HCT116 (cell line): ENCODE measurements around the gene PTPRR. TPM values are rescaled to one million over a fixed set of nuclear protein-coding genes. Genes with fewer than 3 reads are reported as not detected.

Source experiments
- ATAC-seq: fragments of 200-7000 bp; cut with Tn5 transposase; 2 replicates; pipeline ENCODE4 v1.9.1; 2020; ENCODE audit warnings: mild to moderate bottlenecking, moderate library complexity
- BruUV-seq: library from RNA; stranded (reverse); fragments of 400-500 nt; replicated peaks from 2 replicates; lab custom pipeline; 2021; lab: Mats Ljungman, UMichigan
- CTCF ChIA-PET: fragments of 300-600 bp; sonication (Branson Sonifier 250); formaldehyde crosslinking; loops from one replicate; lab custom pipeline; 2021; ENCODE audit warnings: antibody characterized with exemption; lab: Charles Lee
- POLR2A ChIA-PET: fragments of 300-600, 350-600 bp; sonication (Branson Sonifier 250); formaldehyde crosslinking; loops from one replicate; lab custom pipeline; 2021; ENCODE audit warnings: antibody characterized with exemption; lab: Charles Lee
- RAD21 ChIA-PET, 2 experiments: fragments of 300-600 bp; sonication (Branson Sonifier 250); formaldehyde crosslinking; loops; one replicate each; lab custom pipeline; 2023; ENCODE audit warnings: low total read pairs in 2 of 2; ENCODE audit not compliant: uncharacterized antibody in 2 of 2, unreplicated experiment in 2 of 2, low non-redundant PET in 1 of 2; lab: Charles Lee
- DNase-seq: peaks from one replicate; pipeline ENCODE4 v3.0.0-alpha.2; 2010; ENCODE audit warnings: low read depth, low spot score
- H2AFZ ChIP-seq: fragments of 200-600 bp; shearing (Covaris generic), sonication (generic); 2 replicates; pipeline ENCODE4 v1.6.1; 2017; ENCODE audit warnings: low read depth, mixed run types, mixed read lengths, antibody characterized with exemption, low read length; ENCODE audit not compliant: poor library complexity, severe bottlenecking
- H3K27ac ChIP-seq: 2 replicates; pipeline ENCODE4 v1.5.1; 2012; ENCODE audit warnings: low read depth, low read length
- H3K27me3 ChIP-seq: fragments of 200-600 bp; sonication (generic); 2 replicates; pipeline ENCODE4 v1.6.1; 2016; ENCODE audit warnings: mixed run types, low read length, mixed read lengths; ENCODE audit not compliant: insufficient read depth
- H3K36me3 ChIP-seq, 2 experiments: fragments of 200-500 bp in 1 of 2; fragments of 200-600 bp in 1 of 2; sonication (Bioruptor generic) in 1 of 2; sonication (generic) in 1 of 2; 2 replicates each; pipeline versions ENCODE4 v1.5.1 to v1.6.1; 2014 to 2016; ENCODE audit warnings: low read length in 2 of 2, inconsistent platforms in 1 of 2, mixed read lengths in 1 of 2, mixed run types in 1 of 2; ENCODE audit not compliant: insufficient read depth in 2 of 2, control insufficient read depth in 1 of 2
- H3K4me1 ChIP-seq, 2 experiments: fragments of 200-600 bp in 1 of 2; sonication (generic) in 1 of 2; 2 replicates each; pipeline versions ENCODE4 v1.5.1 to v1.6.1; 2012 to 2017; ENCODE audit warnings: low read length in 2 of 2, inconsistent platforms in 1 of 2, mild to moderate bottlenecking in 1 of 2, mixed read lengths in 1 of 2, mixed run types in 1 of 2, moderate library complexity in 1 of 2; ENCODE audit not compliant: insufficient read depth in 2 of 2, control insufficient read depth in 1 of 2
- H3K4me2 ChIP-seq: fragments of 200-600 bp; sonication (generic); 2 replicates; pipeline ENCODE4 v1.6.1; 2017; ENCODE audit warnings: mixed run types, low read length, mixed read lengths
- H3K4me3 ChIP-seq, 2 experiments: fragments of 200-600 bp in 1 of 2; sonication (generic) in 1 of 2; replicated peaks in 1 of 2; 2 replicates each; pipeline ENCODE4 v1.5.1; 2011 to 2016; ENCODE audit warnings: low read length in 2 of 2, control low read depth in 1 of 2, low read depth in 1 of 2, mild to moderate bottlenecking in 1 of 2, mixed read lengths in 1 of 2, mixed run types in 1 of 2
- H3K79me2 ChIP-seq: fragments of 200-600 bp; sonication (generic); 2 replicates; pipeline ENCODE4 v1.6.1; 2017; ENCODE audit warnings: mild to moderate bottlenecking, mixed run types, low read length, moderate library complexity, mixed read lengths; ENCODE audit not compliant: insufficient read depth
- H3K9ac ChIP-seq: fragments of 200-600 bp; sonication (generic); 2 replicates; pipeline ENCODE4 v1.6.1; 2016; ENCODE audit warnings: low read length, mixed read lengths
- H3K9me2 ChIP-seq: fragments of 200-600 bp; sonication (generic), shearing (Covaris generic); 2 replicates; pipeline ENCODE4 v1.6.1; 2017; ENCODE audit warnings: mixed run types, mild to moderate bottlenecking, moderate library complexity; ENCODE audit not compliant: insufficient read depth
- H3K9me3 ChIP-seq, 2 experiments: fragments of 200-500 bp in 1 of 2; fragments of 200-600 bp in 1 of 2; sonication (Bioruptor generic) in 1 of 2; sonication (generic) in 1 of 2; 2 replicates each; pipeline ENCODE4 v1.6.1; 2014 to 2017; ENCODE audit warnings: low read length in 2 of 2, mixed read lengths in 2 of 2, inconsistent platforms in 1 of 2, low read depth in 1 of 2, mild to moderate bottlenecking in 1 of 2, mixed run types in 1 of 2, moderate library complexity in 1 of 2; ENCODE audit not compliant: control insufficient read depth in 1 of 2, insufficient read depth in 1 of 2
- H4K20me1 ChIP-seq: fragments of 200-600 bp; sonication (generic), shearing (Covaris generic); 2 replicates; pipeline ENCODE4 v1.6.1; 2017; ENCODE audit warnings: mixed run types, mild to moderate bottlenecking, moderate library complexity; ENCODE audit not compliant: insufficient read depth
- ATF3 ChIP-seq: IDR thresholded peaks from 2 replicates; pipeline ENCODE4 v1.6.1; 2012
- CEBPB ChIP-seq: IDR thresholded peaks from 2 replicates; pipeline ENCODE4 v1.6.1; 2012; ENCODE audit warnings: low read depth
- EZH2 ChIP-seq: fragments of 200-600 bp; sonication (generic); IDR thresholded peaks from 2 replicates; pipeline ENCODE4 v1.6.1; 2017; ENCODE audit warnings: antibody characterized with exemption, mixed run types
- EZH2phosphoT487 ChIP-seq: fragments of 200-600 bp; IDR thresholded peaks from 2 replicates; pipeline ENCODE4 v1.6.1; 2018; ENCODE audit warnings: antibody characterized with exemption, borderline replicate concordance
- MAX ChIP-seq: IDR thresholded peaks from 2 replicates; pipeline ENCODE4 v1.6.1; 2012
- POLR2A ChIP-seq: IDR thresholded peaks from 2 replicates; pipeline ENCODE4 v1.7.0; 2011; ENCODE audit warnings: borderline replicate concordance; ENCODE audit not compliant: insufficient read depth, insufficient read length; ENCODE audit errors: extremely low read depth
- POLR2AphosphoS5 ChIP-seq: IDR thresholded peaks from 2 replicates; pipeline ENCODE4 v1.6.1; 2011; ENCODE audit warnings: mild to moderate bottlenecking, low read depth, low read length, moderate library complexity
- SP1 ChIP-seq: IDR thresholded peaks from 2 replicates; pipeline ENCODE4 v1.6.1; 2012; ENCODE audit warnings: low read depth
- SRF ChIP-seq: IDR thresholded peaks from 2 replicates; pipeline ENCODE4 v1.6.1; 2012; ENCODE audit warnings: low read depth
- TCF7L2 ChIP-seq: IDR thresholded peaks from 2 replicates; pipeline ENCODE4 v1.7.0; 2011; ENCODE audit warnings: borderline replicate concordance, inconsistent platforms; ENCODE audit not compliant: insufficient read depth, insufficient read length; ENCODE audit errors: extremely low read depth
- YY1 ChIP-seq: IDR thresholded peaks from 2 replicates; pipeline ENCODE4 v1.6.1; 2011; ENCODE audit warnings: low read length, low read depth, moderate library complexity, mild to moderate bottlenecking; ENCODE audit not compliant: insufficient replicate concordance; ENCODE audit errors: extremely low read depth
- ZFX ChIP-seq: fragments of 450-650 bp; IDR thresholded peaks from 2 replicates; pipeline ENCODE4 v1.6.1; 2017
- ZNF274 ChIP-seq: fragments of 200-500 bp; sonication (Bioruptor generic); IDR thresholded peaks from 2 replicates; pipeline ENCODE4 v1.6.1; 2014; ENCODE audit warnings: mild to moderate bottlenecking, low read depth, low read length, inconsistent platforms
- intact Hi-C: fragments of 100-400 bp; cut with micrococcal nuclease; formaldehyde crosslinking; loops from 2 replicates; pipeline ENCODE4 v1.10.0; 2022
- total RNA-seq: library from RNA; stranded (reverse); gene quantifications from one replicate; pipeline ENCODE4 v1.2.1, GENCODE V29; 2021; ENCODE audit not compliant: unreplicated experiment
- TF ChIP-seq, protein P1 (sequence below): IDR thresholded peaks from 2 replicates; pipeline ENCODE4 v1.6.1; 2012; ENCODE audit warnings: low read depth
- TF ChIP-seq, protein P2 (sequence below): IDR thresholded peaks from 2 replicates; pipeline ENCODE4 v1.6.1; 2011; ENCODE audit warnings: mild to moderate bottlenecking, low read length, moderate library complexity; ENCODE audit not compliant: insufficient replicate concordance; ENCODE audit errors: extremely low read depth

Gene PTPRR
- total RNA-seq, 1 experiment from 2014 or later = 0.27 TPM

- Histone ChIP-seq H3K9ac (no peak overlapping the region), H3K79me2 (no peaks in the 10 kb centered on the region)
- no peak for TF ChIP-seq MAX
- TF ChIP-seq, protein P1, sequence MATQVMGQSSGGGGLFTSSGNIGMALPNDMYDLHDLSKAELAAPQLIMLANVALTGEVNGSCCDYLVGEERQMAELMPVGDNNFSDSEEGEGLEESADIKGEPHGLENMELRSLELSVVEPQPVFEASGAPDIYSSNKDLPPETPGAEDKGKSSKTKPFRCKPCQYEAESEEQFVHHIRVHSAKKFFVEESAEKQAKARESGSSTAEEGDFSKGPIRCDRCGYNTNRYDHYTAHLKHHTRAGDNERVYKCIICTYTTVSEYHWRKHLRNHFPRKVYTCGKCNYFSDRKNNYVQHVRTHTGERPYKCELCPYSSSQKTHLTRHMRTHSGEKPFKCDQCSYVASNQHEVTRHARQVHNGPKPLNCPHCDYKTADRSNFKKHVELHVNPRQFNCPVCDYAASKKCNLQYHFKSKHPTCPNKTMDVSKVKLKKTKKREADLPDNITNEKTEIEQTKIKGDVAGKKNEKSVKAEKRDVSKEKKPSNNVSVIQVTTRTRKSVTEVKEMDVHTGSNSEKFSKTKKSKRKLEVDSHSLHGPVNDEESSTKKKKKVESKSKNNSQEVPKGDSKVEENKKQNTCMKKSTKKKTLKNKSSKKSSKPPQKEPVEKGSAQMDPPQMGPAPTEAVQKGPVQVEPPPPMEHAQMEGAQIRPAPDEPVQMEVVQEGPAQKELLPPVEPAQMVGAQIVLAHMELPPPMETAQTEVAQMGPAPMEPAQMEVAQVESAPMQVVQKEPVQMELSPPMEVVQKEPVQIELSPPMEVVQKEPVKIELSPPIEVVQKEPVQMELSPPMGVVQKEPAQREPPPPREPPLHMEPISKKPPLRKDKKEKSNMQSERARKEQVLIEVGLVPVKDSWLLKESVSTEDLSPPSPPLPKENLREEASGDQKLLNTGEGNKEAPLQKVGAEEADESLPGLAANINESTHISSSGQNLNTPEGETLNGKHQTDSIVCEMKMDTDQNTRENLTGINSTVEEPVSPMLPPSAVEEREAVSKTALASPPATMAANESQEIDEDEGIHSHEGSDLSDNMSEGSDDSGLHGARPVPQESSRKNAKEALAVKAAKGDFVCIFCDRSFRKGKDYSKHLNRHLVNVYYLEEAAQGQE = no peak
- TF ChIP-seq ZNF274 = no peak
- TF ChIP-seq, all 23 proteins: peak for 0
- ATAC-seq (no peak), DNase-seq (no peak)
- H3K4me3 ChIP-seq = no peak overlapping the region
- H4K20me1 ChIP-seq = no peaks in the 10 kb centered on the region
- ChIA-PET POLR2A (no interaction called here), RAD21 (no interaction called here), CTCF (no interaction called here)
- no peak overlapping the region for H3K4me2 ChIP-seq
- no peaks in the 10 kb centered on the region for H3K9me2 ChIP-seq
- no peaks in the 10 kb centered on the region for H3K9me3 ChIP-seq
- peaks cover 8% of the 10 kb centered on the region for H3K27me3 ChIP-seq
- intact Hi-C loops = no loop called here
- no TSS peak for BruUV-seq
- no peaks in the 10 kb centered on the region for H3K4me1 ChIP-seq
- no peaks in the 10 kb centered on the region for H3K36me3 ChIP-seq
- no peak overlapping the region for H3K27ac ChIP-seq
- H2AFZ ChIP-seq = no peak overlapping the region
Measured at GRCh38 chr12:70919176-70919575, 1.4 kb downstream of the PTPRR start.

DNA sequence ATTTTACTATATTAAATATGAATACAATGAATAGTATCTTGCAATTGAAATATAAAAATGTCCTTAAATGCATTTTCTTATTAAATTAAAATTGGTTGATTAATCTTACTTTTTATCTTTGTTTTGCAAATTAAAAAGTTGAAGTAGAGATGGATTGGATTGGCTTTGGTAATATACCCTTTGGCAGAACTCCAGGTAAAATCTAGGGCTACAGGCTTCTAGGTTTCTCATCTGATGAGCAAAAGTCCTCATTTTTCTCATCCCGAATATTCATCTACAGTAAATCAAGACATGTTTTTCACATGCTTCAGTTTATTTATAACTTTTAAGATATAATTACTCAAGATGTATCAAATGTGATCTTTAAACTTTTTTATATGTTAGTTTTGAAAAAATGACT lies 2.2 kb downstream of the PTPRR start:
- POLR2A ChIA-PET = no interaction called here
- Histone ChIP-seq H3K36me3 (no peaks in the 10 kb centered on the region), H3K4me1 (no peaks in the 10 kb centered on the region), H3K9me2 (no peaks in the 10 kb centered on the region), H3K4me3 (no peak overlapping the region), H3K79me2 (no peaks in the 10 kb centered on the region), H4K20me1 (no peaks in the 10 kb centered on the region), H2AFZ (no peak overlapping the region), H3K4me2 (no peak overlapping the region), H3K27me3 (peaks cover 8% of the 10 kb centered on the region), H3K27ac (no peak overlapping the region), H3K9me3 (no peaks in the 10 kb centered on the region), H3K9ac (no peak overlapping the region)
- RAD21 ChIA-PET = no interaction called here
- no peak for ATAC-seq
- no peak for DNase-seq
- CTCF ChIA-PET = no interaction called here
- intact Hi-C loops = no loop called here
- no TSS peak for BruUV-seq
- TF ChIP-seq MAX (no peak), EZH2phosphoT487 (no peak), CEBPB (no peak), EZH2 (no peak), TCF7L2 (no peak), ATF3 (no peak), POLR2A (no peak), SP1 (no peak), SRF (no peak), YY1 (no peak), POLR2AphosphoS5 (no peak), ZFX (no peak)
- TF ChIP-seq, protein P2, sequence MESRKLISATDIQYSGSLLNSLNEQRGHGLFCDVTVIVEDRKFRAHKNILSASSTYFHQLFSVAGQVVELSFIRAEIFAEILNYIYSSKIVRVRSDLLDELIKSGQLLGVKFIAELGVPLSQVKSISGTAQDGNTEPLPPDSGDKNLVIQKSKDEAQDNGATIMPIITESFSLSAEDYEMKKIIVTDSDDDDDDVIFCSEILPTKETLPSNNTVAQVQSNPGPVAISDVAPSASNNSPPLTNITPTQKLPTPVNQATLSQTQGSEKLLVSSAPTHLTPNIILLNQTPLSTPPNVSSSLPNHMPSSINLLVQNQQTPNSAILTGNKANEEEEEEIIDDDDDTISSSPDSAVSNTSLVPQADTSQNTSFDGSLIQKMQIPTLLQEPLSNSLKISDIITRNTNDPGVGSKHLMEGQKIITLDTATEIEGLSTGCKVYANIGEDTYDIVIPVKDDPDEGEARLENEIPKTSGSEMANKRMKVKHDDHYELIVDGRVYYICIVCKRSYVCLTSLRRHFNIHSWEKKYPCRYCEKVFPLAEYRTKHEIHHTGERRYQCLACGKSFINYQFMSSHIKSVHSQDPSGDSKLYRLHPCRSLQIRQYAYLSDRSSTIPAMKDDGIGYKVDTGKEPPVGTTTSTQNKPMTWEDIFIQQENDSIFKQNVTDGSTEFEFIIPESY = no peak
